Activated naive CD4-positive, alpha-beta T cell treated with anti-CD3 and anti-CD28 coated beads for 36 hours (primary cell): ENCODE measurements around the gene SERPINE3. TPM values are rescaled to one million over a fixed set of nuclear protein-coding genes. Genes with fewer than 3 reads are reported as not detected.

Experiments
- CTCF ChIA-PET: fragments of 350-600 bp; sonication (Branson Sonifier 250); formaldehyde crosslinking; loops from one replicate; lab custom pipeline; 2021; ENCODE audit warnings: antibody characterized with exemption; lab: Charles Lee
- DNase-seq: peaks from one replicate; pipeline ENCODE4 v3.0.0-alpha.2; 2020
- H3K27ac Mint-ChIP-seq: one replicate; pipeline ENCODE4 v1.8.0; 2021; ENCODE audit warnings: mild to moderate bottlenecking, mixed read lengths
- H3K27me3 Mint-ChIP-seq: one replicate; pipeline ENCODE4 v1.8.0; 2021; ENCODE audit warnings: low read depth, mixed read lengths
- H3K36me3 Mint-ChIP-seq: one replicate; pipeline ENCODE4 v1.8.0; 2021; ENCODE audit warnings: low read depth, mixed read lengths
- H3K4me1 Mint-ChIP-seq: one replicate; pipeline ENCODE4 v1.8.0; 2021; ENCODE audit warnings: low read depth, mixed read lengths
- H3K4me3 Mint-ChIP-seq: one replicate; pipeline ENCODE4 v1.8.0; 2021; ENCODE audit warnings: mild to moderate bottlenecking, moderate library complexity, mixed read lengths
- H3K9me3 Mint-ChIP-seq: one replicate; pipeline ENCODE4 v1.8.0; 2021; ENCODE audit warnings: mixed read lengths
- intact Hi-C: fragments of 100-400 bp; cut with micrococcal nuclease; formaldehyde crosslinking; loops from one replicate; pipeline ENCODE4 v1.15.1; 2023
- microRNA-seq: library from miRNA; unstranded; fragments of <30 nt; microRNA quantifications from one replicate; pipeline ENCODE4 v1.2.0, GENCODE V29; 2022; ENCODE audit warnings: borderline microRNAs expressed, borderline replicate concordance
- total RNA-seq, 2 experiments: library from RNA; stranded (reverse); gene quantifications; one replicate each; pipeline ENCODE4 v1.2.3, GENCODE V29; 2021

Gene SERPINE3
- total RNA-seq, 2 experiments from 2014 or later, result not detected

DNA sequence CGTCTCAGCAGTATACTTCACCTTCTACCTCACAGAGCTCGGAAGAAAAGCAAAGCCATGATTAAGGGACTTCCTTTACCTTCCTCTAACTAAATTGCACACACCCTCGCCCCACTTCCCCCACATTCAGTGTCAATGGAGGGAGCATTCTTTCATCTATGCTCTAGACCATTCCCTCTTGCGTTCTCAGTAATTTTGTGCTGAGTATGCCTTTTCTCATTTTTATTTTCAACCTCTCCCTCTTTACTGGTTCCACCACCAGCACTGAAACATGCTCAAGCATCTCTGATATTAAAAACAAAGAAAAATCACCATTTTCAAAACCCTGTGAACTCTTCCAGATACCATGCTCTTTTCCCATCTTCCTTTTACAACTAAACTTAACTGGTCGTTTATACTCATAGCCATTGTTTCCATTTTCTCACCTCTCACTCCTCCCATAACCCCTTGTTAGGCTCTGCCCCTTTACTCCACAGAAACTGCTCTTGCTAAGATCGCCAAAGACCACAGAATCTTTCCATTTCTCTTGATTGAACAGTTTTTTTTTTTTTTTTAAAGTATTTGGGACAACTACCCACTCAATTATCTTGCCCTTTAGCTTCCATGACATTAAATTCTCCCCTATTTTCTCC is 32.4 kb downstream of the SERPINE3 start:
- no peak for DNase-seq
- Mint-ChIP-seq H3K9me3 (no peaks in the 10 kb centered on the region), H3K27me3 (no peaks in the 10 kb centered on the region), H3K4me3 (no peak overlapping the region), H3K4me1 (no peaks in the 10 kb centered on the region), H3K27ac (no peak overlapping the region), H3K36me3 (peaks cover 18% of the 10 kb centered on the region)
- intact Hi-C loops, result no loop called here
- CTCF ChIA-PET, result no interaction called here

DNA sequence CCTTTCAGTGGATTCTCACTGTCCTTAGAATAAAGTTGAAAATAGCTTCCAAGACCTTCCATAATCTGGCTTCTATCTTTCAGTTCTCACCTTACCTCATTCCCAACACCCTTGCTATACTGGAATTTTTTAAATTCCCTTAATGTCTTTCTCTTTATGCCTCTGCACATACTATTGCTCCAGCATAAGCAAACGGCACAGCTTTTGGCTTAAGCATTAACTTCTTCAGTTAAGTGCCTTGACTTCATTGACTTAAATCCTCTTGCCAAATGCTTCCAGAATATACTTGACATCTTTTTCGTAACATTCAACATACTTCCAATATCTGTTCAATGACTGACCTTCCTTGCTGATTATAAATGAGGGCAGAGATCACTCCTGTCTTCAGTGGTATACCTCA is 34.0 kb downstream of the SERPINE3 start:
- Mint-ChIP-seq H3K27ac (no peak overlapping the region), H3K36me3 (peaks cover 21% of the 10 kb centered on the region), H3K4me3 (no peak overlapping the region), H3K4me1 (no peaks in the 10 kb centered on the region), H3K9me3 (no peaks in the 10 kb centered on the region), H3K27me3 (no peaks in the 10 kb centered on the region)
- CTCF ChIA-PET, result no interaction called here
- intact Hi-C loops, result no loop called here
- no peak for DNase-seq

GRCh38 chr13:51380269-51380668 is 40.8 kb downstream of the SERPINE3 start:
- Mint-ChIP-seq H3K36me3 (peaks cover 13% of the 10 kb centered on the region), H3K4me3 (no peak overlapping the region), H3K9me3 (no peaks in the 10 kb centered on the region), H3K4me1 (peaks cover 2% of the 10 kb centered on the region), H3K27me3 (no peaks in the 10 kb centered on the region), H3K27ac (no peak overlapping the region)
- CTCF ChIA-PET, result interaction anchor here (1.2 kb wide), 1 partner anchor 34 kb away, joined by 3 read pairs; no protein-coding TSS in a partner anchor
- DNase-seq, result no peak
- intact Hi-C loops, result no loop called here

- H3K4me1 Mint-ChIP-seq, result peaks cover 2% of the 10 kb centered on the region
- H3K36me3 Mint-ChIP-seq, result peaks cover 6% of the 10 kb centered on the region
- no peaks in the 10 kb centered on the region for H3K27me3 Mint-ChIP-seq
- H3K9me3 Mint-ChIP-seq, result no peaks in the 10 kb centered on the region
- no peak overlapping the region for H3K27ac Mint-ChIP-seq
- DNase-seq, result peak; percentile 14
- CTCF ChIA-PET, result no interaction called here
- intact Hi-C loops, result no loop called here
- H3K4me3 Mint-ChIP-seq, result no peak overlapping the region
Observed at GRCh38 chr13:51385114-51385513, 45.6 kb downstream of the SERPINE3 start.

DNA sequence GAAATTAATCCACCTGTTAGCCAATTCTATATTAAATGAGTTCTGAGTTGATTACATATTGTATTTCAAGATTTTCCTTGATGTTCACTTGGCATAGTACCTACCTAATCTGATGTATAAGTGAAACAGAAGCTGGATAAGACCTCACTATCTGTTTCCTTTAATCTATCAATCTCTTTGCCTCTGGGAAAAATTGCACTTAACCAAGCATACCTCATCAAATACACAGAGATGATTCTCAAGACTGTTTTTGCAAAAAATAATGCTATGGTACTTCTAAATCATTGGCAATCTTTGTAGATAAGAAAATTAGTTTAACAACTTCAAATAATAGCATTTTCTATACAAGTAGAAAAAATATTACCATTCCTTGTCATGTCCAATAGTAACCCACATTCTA is 55.2 kb downstream of the SERPINE3 start:
- H3K27ac Mint-ChIP-seq, result no peak overlapping the region
- no peak overlapping the region for H3K4me3 Mint-ChIP-seq
- no peak for DNase-seq
- peaks cover 28% of the 10 kb centered on the region for H3K4me1 Mint-ChIP-seq
- intact Hi-C loops, result no loop called here
- H3K27me3 Mint-ChIP-seq, result no peaks in the 10 kb centered on the region
- H3K36me3 Mint-ChIP-seq, result peaks cover 18% of the 10 kb centered on the region
- CTCF ChIA-PET, result no interaction called here
- H3K9me3 Mint-ChIP-seq, result no peaks in the 10 kb centered on the region

- intact Hi-C loops, result loop anchor here (2.0 kb wide), 1 partner anchor 16 kb away; no protein-coding TSS in a partner anchor
- CTCF ChIA-PET, result no interaction called here
- Mint-ChIP-seq H3K4me3 (no peak overlapping the region), H3K9me3 (no peaks in the 10 kb centered on the region), H3K27me3 (no peaks in the 10 kb centered on the region), H3K36me3 (peaks cover 22% of the 10 kb centered on the region), H3K27ac (peak overlapping the region; percentile 62), H3K4me1 (peaks cover 36% of the 10 kb centered on the region)
- no peak for DNase-seq
Observed at GRCh38 chr13:51396352-51396751, 56.9 kb downstream of the SERPINE3 start.

- no peak for DNase-seq
- Mint-ChIP-seq H3K9me3 (no peaks in the 10 kb centered on the region), H3K36me3 (peaks cover 24% of the 10 kb centered on the region), H3K27ac (no peak overlapping the region), H3K4me1 (peaks cover 39% of the 10 kb centered on the region), H3K27me3 (no peaks in the 10 kb centered on the region), H3K4me3 (no peak overlapping the region)
- intact Hi-C loops, result loop anchor here (2.0 kb wide), 1 partner anchor 15 kb away; no protein-coding TSS in a partner anchor
- CTCF ChIA-PET, result no interaction called here
Observed at GRCh38 chr13:51397262-51397941, 57.9 kb downstream of the SERPINE3 start.

DNA sequence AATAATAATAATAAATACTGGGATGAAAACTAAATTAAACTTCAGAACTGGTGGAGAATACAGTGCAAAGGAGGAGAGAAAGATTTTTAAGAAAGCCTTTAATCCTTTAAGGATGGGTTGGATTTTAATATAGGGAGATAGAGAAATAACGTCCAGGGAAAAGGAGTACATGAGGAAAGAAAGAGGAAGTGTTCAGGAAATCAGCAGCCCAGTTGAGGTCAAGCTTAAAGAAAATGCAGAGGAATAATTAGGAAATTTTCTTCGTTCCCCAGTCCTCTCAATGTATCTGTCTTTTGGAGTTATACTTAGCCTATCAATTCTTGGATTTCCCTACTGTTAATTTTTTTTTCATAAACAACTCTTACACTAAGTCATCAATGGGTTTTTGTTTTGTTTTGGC is 65.7 kb downstream of the SERPINE3 start:
- Mint-ChIP-seq H3K4me3 (no peak overlapping the region), H3K4me1 (peaks cover 48% of the 10 kb centered on the region), H3K27ac (no peak overlapping the region), H3K27me3 (no peaks in the 10 kb centered on the region), H3K9me3 (peaks cover 4% of the 10 kb centered on the region), H3K36me3 (peaks cover 31% of the 10 kb centered on the region)
- intact Hi-C loops, result no loop called here
- no peak for DNase-seq
- CTCF ChIA-PET, result no interaction called here

DNA sequence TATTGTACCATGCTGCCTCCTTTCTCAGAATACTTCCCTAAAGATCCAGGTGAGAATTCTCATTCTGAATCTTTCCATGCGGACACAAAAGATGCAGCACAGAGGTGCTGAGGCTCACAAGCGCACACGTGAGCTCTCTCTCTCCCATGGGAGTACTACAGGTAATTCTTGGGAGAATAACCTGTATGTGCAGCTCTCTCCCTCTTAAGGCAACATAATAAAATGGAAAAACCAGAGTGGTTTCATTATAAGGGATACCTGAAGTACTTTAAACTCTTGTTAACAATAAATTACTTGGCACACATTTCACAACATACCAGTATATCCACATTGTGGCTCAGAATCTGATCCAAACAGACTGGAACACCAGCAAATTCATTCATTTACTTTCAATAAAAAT is 72.9 kb downstream of the SERPINE3 start:
- DNase-seq, result no peak
- intact Hi-C loops, result loop anchor here (2.0 kb wide), 1 partner anchor 16 kb away; no protein-coding TSS in a partner anchor
- H3K4me1 Mint-ChIP-seq, result peaks cover 47% of the 10 kb centered on the region
- H3K36me3 Mint-ChIP-seq, result peaks cover 35% of the 10 kb centered on the region
- peaks cover 14% of the 10 kb centered on the region for H3K9me3 Mint-ChIP-seq
- H3K4me3 Mint-ChIP-seq, result no peak overlapping the region
- no peak overlapping the region for H3K27ac Mint-ChIP-seq
- no peaks in the 10 kb centered on the region for H3K27me3 Mint-ChIP-seq
- CTCF ChIA-PET, result no interaction called here

Small RNAs within 50 kb of the gene (microRNA-seq; reads per million reads assigned to microRNA genes)
- not detected for gene MIR5693

Other genes with a start within 250 kb of the SERPINE3 start
- not detected for gene C13orf42, start 228.4 kb upstream of the SERPINE3 start, total RNA-seq
- not detected for gene FAM124A, start 117.3 kb upstream of the SERPINE3 start, total RNA-seq
- 10 to 100 TPM; 40.4 to 41.0 TPM for gene INTS6, start 113.3 kb downstream of the SERPINE3 start, total RNA-seq
- 10 to 100 TPM in 1 of 2 experiments, 1 to 10 TPM in 1; 8.3 to 11.3 TPM for gene WDFY2, start 244.8 kb downstream of the SERPINE3 start, total RNA-seq